K562 (cell line): ENCODE measurements around the gene PTPN11. TPM values are rescaled to one million over a fixed set of nuclear protein-coding genes. Genes with fewer than 3 reads are reported as not detected.

ENCODE experiments used
- SAFB2 ChIP-seq: fragments of 200-400 bp; formaldehyde crosslinking; IDR thresholded peaks from 2 replicates; pipeline ENCODE4 v1.6.1; 2018; ENCODE audit warnings: borderline replicate concordance, low read length, low read depth, moderate library complexity; ENCODE audit not compliant: severe bottlenecking
- polyA plus RNA-seq, 8 experiments: library from polyadenylated mRNA; depleted of rRNA in 4 of 8; stranded (reverse) in 5 of 8; unstranded in 3 of 8; fragments of >200 nt; fragmentation: Nextera tagmentation in 2 of 8; fragmentation: Illumina TruSeq in 1 of 8; extraction: Ambion mirVana in 2 of 8; extraction: Trizol in 1 of 8; gene quantifications; 2 replicates each; pipeline versions ENCODE4 v1.2.1 to v1.2.3, GENCODE V29; 2011 to 2014; ENCODE audit warnings: inconsistent platforms in 1 of 8, missing spikeins in 1 of 8
- total RNA-seq, 7 experiments: library from RNA; depleted of rRNA in 6 of 7; stranded (reverse); fragments of >200 nt in 6 of 7; fragmentation: Illumina TruSeq in 2 of 7; extraction: Trizol in 2 of 7; gene quantifications; 2 replicates each; pipeline versions ENCODE4 v1.2.1 to v1.2.3, GENCODE V29; 2011 to 2021; ENCODE audit warnings: low replicate concordance in 1 of 7
- TF ChIP-seq, protein P1 (sequence below): sonication (generic); formaldehyde crosslinking; IDR thresholded peaks from 2 replicates; pipeline ENCODE4 v1.8.0; 2023; ENCODE audit warnings: mild to moderate bottlenecking, missing genetic modification reagents
- TF ChIP-seq, protein P2 (sequence below): sonication (generic); formaldehyde crosslinking; IDR thresholded peaks from 2 replicates; pipeline ENCODE4 v1.8.0; 2022; ENCODE audit warnings: mild to moderate bottlenecking, missing genetic modification reagents

PTPN11 gene
- total and polyA plus RNA-seq, 9 of the 15 experiments (the other 6 are each of a cell fraction or from before 2014, with no cell fraction given) = 22.5 to 126 (median 79.7) TPM

DNA sequence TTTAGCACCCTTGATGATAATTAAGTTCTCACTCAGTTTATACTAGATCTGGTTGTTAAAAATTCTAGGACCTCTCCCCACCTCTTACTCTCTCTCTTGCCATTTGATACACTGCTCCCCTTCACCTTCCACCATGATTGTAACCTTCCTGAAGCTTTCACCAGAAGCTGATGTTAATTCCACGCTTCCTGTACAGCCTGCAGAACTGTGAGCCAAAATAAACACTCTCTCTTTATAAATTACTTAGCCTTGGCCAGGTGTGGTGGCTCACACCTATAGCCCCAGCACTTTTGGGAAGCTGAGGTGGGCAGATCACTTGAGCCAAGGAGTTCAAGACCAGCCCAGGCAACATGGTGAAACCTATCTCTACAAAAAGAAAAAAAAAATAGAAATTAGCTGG lies 25.4 kb upstream of the PTPN11 start (continued):
- TF ChIP-seq, protein P1, sequence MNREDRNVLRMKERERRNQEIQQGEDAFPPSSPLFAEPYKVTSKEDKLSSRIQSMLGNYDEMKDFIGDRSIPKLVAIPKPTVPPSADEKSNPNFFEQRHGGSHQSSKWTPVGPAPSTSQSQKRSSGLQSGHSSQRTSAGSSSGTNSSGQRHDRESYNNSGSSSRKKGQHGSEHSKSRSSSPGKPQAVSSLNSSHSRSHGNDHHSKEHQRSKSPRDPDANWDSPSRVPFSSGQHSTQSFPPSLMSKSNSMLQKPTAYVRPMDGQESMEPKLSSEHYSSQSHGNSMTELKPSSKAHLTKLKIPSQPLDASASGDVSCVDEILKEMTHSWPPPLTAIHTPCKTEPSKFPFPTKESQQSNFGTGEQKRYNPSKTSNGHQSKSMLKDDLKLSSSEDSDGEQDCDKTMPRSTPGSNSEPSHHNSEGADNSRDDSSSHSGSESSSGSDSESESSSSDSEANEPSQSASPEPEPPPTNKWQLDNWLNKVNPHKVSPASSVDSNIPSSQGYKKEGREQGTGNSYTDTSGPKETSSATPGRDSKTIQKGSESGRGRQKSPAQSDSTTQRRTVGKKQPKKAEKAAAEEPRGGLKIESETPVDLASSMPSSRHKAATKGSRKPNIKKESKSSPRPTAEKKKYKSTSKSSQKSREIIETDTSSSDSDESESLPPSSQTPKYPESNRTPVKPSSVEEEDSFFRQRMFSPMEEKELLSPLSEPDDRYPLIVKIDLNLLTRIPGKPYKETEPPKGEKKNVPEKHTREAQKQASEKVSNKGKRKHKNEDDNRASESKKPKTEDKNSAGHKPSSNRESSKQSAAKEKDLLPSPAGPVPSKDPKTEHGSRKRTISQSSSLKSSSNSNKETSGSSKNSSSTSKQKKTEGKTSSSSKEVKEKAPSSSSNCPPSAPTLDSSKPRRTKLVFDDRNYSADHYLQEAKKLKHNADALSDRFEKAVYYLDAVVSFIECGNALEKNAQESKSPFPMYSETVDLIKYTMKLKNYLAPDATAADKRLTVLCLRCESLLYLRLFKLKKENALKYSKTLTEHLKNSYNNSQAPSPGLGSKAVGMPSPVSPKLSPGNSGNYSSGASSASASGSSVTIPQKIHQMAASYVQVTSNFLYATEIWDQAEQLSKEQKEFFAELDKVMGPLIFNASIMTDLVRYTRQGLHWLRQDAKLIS (CRISPR knock-in tag) = no peak
- TF ChIP-seq, protein P2, sequence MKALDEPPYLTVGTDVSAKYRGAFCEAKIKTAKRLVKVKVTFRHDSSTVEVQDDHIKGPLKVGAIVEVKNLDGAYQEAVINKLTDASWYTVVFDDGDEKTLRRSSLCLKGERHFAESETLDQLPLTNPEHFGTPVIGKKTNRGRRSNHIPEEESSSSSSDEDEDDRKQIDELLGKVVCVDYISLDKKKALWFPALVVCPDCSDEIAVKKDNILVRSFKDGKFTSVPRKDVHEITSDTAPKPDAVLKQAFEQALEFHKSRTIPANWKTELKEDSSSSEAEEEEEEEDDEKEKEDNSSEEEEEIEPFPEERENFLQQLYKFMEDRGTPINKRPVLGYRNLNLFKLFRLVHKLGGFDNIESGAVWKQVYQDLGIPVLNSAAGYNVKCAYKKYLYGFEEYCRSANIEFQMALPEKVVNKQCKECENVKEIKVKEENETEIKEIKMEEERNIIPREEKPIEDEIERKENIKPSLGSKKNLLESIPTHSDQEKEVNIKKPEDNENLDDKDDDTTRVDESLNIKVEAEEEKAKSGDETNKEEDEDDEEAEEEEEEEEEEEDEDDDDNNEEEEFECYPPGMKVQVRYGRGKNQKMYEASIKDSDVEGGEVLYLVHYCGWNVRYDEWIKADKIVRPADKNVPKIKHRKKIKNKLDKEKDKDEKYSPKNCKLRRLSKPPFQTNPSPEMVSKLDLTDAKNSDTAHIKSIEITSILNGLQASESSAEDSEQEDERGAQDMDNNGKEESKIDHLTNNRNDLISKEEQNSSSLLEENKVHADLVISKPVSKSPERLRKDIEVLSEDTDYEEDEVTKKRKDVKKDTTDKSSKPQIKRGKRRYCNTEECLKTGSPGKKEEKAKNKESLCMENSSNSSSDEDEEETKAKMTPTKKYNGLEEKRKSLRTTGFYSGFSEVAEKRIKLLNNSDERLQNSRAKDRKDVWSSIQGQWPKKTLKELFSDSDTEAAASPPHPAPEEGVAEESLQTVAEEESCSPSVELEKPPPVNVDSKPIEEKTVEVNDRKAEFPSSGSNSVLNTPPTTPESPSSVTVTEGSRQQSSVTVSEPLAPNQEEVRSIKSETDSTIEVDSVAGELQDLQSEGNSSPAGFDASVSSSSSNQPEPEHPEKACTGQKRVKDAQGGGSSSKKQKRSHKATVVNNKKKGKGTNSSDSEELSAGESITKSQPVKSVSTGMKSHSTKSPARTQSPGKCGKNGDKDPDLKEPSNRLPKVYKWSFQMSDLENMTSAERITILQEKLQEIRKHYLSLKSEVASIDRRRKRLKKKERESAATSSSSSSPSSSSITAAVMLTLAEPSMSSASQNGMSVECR (CRISPR knock-in tag) = no peak
- TF ChIP-seq SAFB2 = no peak
